Stomach (tissue), 4 donors: ENCODE results near the gene HYCC1.

Experiments
- EP300 ChIP-seq: sonication (generic); formaldehyde crosslinking; IDR thresholded peaks from one replicate; pipeline ENCODE4 v1.6.1; 2017; ENCODE audit warnings: antibody characterized with exemption
- POLR2A ChIP-seq, 4 donors: fragments of 450-650 bp; IDR thresholded peaks; one replicate each; pipeline ENCODE4 v1.6.1; 2016; ENCODE audit warnings: antibody characterized with exemption in 4 of 4, control low read depth in 2 of 4, mild to moderate bottlenecking in 1 of 4, moderate library complexity in 1 of 4
- POLR2AphosphoS5 ChIP-seq, 3 donors: sonication (generic); formaldehyde crosslinking; IDR thresholded peaks; one replicate each; pipeline ENCODE4 v1.6.1; 2016; ENCODE audit warnings: antibody characterized with exemption in 3 of 3
- TF ChIP-seq, protein P1 (sequence below), 7 experiments: fragments of 450-650 bp in 4 of 7; fragments of 200-600 bp in 3 of 7; sonication (generic) in 3 of 7; IDR thresholded peaks; one replicate each; pipeline ENCODE4 v1.5.1; 2016 to 2019; ENCODE audit warnings: antibody characterized with exemption in 7 of 7, control low read depth in 2 of 7, mild to moderate bottlenecking in 1 of 7

DNA sequence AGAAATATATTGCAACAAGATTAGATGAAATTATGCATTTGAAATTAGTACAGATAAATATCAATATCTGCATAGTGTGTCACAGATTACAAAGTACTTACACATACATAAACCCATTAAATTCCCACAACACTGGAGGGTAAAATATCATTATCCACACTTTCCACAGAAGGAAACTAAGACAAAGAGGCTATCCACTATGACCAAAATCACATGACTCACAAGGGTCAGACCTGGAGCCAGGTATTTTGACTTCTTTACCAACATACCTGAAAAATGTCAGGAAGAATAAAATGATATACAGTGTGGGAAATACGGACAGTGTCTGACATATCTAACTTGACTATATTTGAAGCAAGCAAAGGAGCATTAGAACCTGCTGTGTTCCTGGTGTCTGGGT, 34.1 kb downstream of the HYCC1 start:
- TF ChIP-seq, protein P1, sequence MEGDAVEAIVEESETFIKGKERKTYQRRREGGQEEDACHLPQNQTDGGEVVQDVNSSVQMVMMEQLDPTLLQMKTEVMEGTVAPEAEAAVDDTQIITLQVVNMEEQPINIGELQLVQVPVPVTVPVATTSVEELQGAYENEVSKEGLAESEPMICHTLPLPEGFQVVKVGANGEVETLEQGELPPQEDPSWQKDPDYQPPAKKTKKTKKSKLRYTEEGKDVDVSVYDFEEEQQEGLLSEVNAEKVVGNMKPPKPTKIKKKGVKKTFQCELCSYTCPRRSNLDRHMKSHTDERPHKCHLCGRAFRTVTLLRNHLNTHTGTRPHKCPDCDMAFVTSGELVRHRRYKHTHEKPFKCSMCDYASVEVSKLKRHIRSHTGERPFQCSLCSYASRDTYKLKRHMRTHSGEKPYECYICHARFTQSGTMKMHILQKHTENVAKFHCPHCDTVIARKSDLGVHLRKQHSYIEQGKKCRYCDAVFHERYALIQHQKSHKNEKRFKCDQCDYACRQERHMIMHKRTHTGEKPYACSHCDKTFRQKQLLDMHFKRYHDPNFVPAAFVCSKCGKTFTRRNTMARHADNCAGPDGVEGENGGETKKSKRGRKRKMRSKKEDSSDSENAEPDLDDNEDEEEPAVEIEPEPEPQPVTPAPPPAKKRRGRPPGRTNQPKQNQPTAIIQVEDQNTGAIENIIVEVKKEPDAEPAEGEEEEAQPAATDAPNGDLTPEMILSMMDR (IDR thresholded peaks at IDR 0.05): no peak
- TF ChIP-seq POLR2AphosphoS5 (IDR thresholded peaks at IDR 0.05) (no peak), EP300 (no peak), POLR2A (IDR thresholded peaks at IDR 0.05) (no peak)
